Nephron progenitor cell (in vitro differentiated cells): ENCODE measurements around the gene SFMBT2.
"Not testable (repeated sequence)": the region's sequence is repeated elsewhere in the genome, so short reads cannot be mapped to it uniquely, and the experiment has no call there.

Source experiments
- DNase-seq: peaks from one replicate; pipeline ENCODE4 v3.0.0; 2021
- H3K27ac Mint-ChIP-seq: 2 replicates; pipeline ENCODE4 v1.8.0; 2021; ENCODE audit warnings: mild to moderate bottlenecking, moderate library complexity, mixed read lengths
- H3K27me3 Mint-ChIP-seq: 2 replicates; pipeline ENCODE4 v1.8.0; 2021; ENCODE audit warnings: mild to moderate bottlenecking, low read depth, mixed read lengths; ENCODE audit not compliant: poor library complexity
- H3K36me3 Mint-ChIP-seq: 2 replicates; pipeline ENCODE4 v1.8.0; 2021; ENCODE audit warnings: low read depth, mixed read lengths
- H3K4me1 Mint-ChIP-seq: 2 replicates; pipeline ENCODE4 v1.8.0; 2021; ENCODE audit warnings: mixed read lengths
- H3K4me3 Mint-ChIP-seq: 2 replicates; pipeline ENCODE4 v1.8.0; 2021; ENCODE audit warnings: mild to moderate bottlenecking, moderate library complexity, mixed read lengths
- H3K9me3 Mint-ChIP-seq: 2 replicates; pipeline ENCODE4 v1.8.0; 2021; ENCODE audit warnings: mild to moderate bottlenecking, moderate library complexity, mixed read lengths
- CTCF ChIP-seq: fragments of 200-600 bp; sonication (generic); IDR thresholded peaks from 2 replicates; pipeline ENCODE4 v1.5.0; 2021; ENCODE audit warnings: antibody characterized with exemption

The SFMBT2 gene

GRCh38 chr10:7184660-7185366 is 226.0 kb downstream of the SFMBT2 start:
- no peak for DNase-seq
- Mint-ChIP-seq H3K4me3 (no peak overlapping the region), H3K9me3 (peaks cover 3% of the 10 kb centered on the region), H3K27me3 (peaks cover 3% of the 10 kb centered on the region), H3K4me1 (peaks cover 53% of the 10 kb centered on the region), H3K36me3 (peaks cover 19% of the 10 kb centered on the region), H3K27ac (peak overlapping the region; percentile 76)
- no peak for TF ChIP-seq CTCF

GRCh38 chr10:7184116-7184515 is 226.7 kb downstream of the SFMBT2 start:
- H3K27me3 Mint-ChIP-seq, DNase-seq, H3K9me3 Mint-ChIP-seq: not testable (repeated sequence)
- Mint-ChIP-seq H3K36me3 (peaks cover 15% of the 10 kb centered on the region), H3K4me3 (peak overlapping the region; percentile 49), H3K4me1 (peaks cover 47% of the 10 kb centered on the region), H3K27ac (peak overlapping the region; percentile 94)

- H3K4me3 Mint-ChIP-seq, H3K27ac Mint-ChIP-seq, H3K9me3 Mint-ChIP-seq, DNase-seq, H3K27me3 Mint-ChIP-seq: not testable (repeated sequence)
- peaks cover 50% of the 10 kb centered on the region for H3K4me1 Mint-ChIP-seq
- H3K36me3 Mint-ChIP-seq: peaks cover 21% of the 10 kb centered on the region
These were observed 228.5 kb downstream of the SFMBT2 start for GRCh38 chr10:7182327-7182726.

GRCh38 chr10:7181420-7181819 is 229.4 kb downstream of the SFMBT2 start:
- H3K4me1 Mint-ChIP-seq: peaks cover 50% of the 10 kb centered on the region
- no peak for DNase-seq
- peaks cover 28% of the 10 kb centered on the region for H3K36me3 Mint-ChIP-seq
- peaks cover 7% of the 10 kb centered on the region for H3K27me3 Mint-ChIP-seq
- H3K4me3 Mint-ChIP-seq: no peak overlapping the region
- H3K9me3 Mint-ChIP-seq: peaks cover 3% of the 10 kb centered on the region
- TF ChIP-seq CTCF: no peak
- H3K27ac Mint-ChIP-seq: no peak overlapping the region

- no peak overlapping the region for H3K27ac Mint-ChIP-seq
- peaks cover 39% of the 10 kb centered on the region for H3K36me3 Mint-ChIP-seq
- H3K9me3 Mint-ChIP-seq: peaks cover 8% of the 10 kb centered on the region
- no peak for DNase-seq
- H3K4me1 Mint-ChIP-seq: peaks cover 34% of the 10 kb centered on the region
- TF ChIP-seq CTCF: no peak
- H3K4me3 Mint-ChIP-seq: no peak overlapping the region
- H3K27me3 Mint-ChIP-seq: peaks cover 7% of the 10 kb centered on the region
These were observed 231.3 kb downstream of the SFMBT2 start for GRCh38 chr10:7179536-7179935.

GRCh38 chr10:7173948-7174347 is 236.9 kb downstream of the SFMBT2 start:
- H3K36me3 Mint-ChIP-seq: peaks cover 69% of the 10 kb centered on the region
- DNase-seq: no peak
- peak overlapping the region; percentile 29 for H3K27ac Mint-ChIP-seq

More at GRCh38 chr10:7173948-7174347, 236.9 kb downstream of the SFMBT2 start:
- no peak overlapping the region for H3K4me3 Mint-ChIP-seq
- peaks cover 9% of the 10 kb centered on the region for H3K4me1 Mint-ChIP-seq
- peaks cover 7% of the 10 kb centered on the region for H3K27me3 Mint-ChIP-seq
- no peak for TF ChIP-seq CTCF
- peaks cover 8% of the 10 kb centered on the region for H3K9me3 Mint-ChIP-seq
